ENCODE measurements around the gene ZNF865. TPM values are rescaled to one million over a fixed set of nuclear protein-coding genes. Genes with fewer than 3 reads are reported as not detected.

The ZNF865 gene
- total and polyA plus RNA-seq, 2 of the 4 experiments (the other 2 are of a cell fraction), result under 0.01 to 4.6 TPM

GRCh38 chr19:55615543-55616394 lies 10.3 kb downstream of the ZNF865 start (continued):
- TF ChIP-seq CTCF (conservative IDR thresholded peaks at IDR 0.05; ENCODE audit: low read depth, low read length), result no peak

GRCh38 chr19:55616395-55616875 lies 11.0 kb downstream of the ZNF865 start:
- Histone ChIP-seq H3K18ac (ENCODE audit: low read depth, low read length) (no peak overlapping the region), H3K4ac (ENCODE audit: low read depth, low read length) (no peak overlapping the region), H3K4me2 (ENCODE audit: low read depth, low read length) (no peak overlapping the region), H2BK20ac (ENCODE audit: low read depth, low read length) (no peak overlapping the region), H2AK9ac (replicated peaks; ENCODE audit: low read depth, low read length, poor library complexity) (no peak overlapping the region), H4K8ac (ENCODE audit: low read depth in 2 of 2, low read length in 2 of 2) (no peak overlapping the region), H3K4me1 (ENCODE audit: control insufficient read depth, insufficient read depth, low read length) (peaks cover 13% of the 10 kb centered on the region), H2BK5ac (ENCODE audit: low read depth, low read length, poor library complexity, severe bottlenecking) (no peak overlapping the region), H2AK5ac (ENCODE audit: low read depth, low read length) (no peak overlapping the region), H3K4me3 (ENCODE audit: insufficient read depth, low read depth, low read length) (no peak overlapping the region), H3K9me3 (ENCODE audit: control insufficient read depth, insufficient read depth, low read length) (no peaks in the 10 kb centered on the region), H4K91ac (ENCODE audit: insufficient read depth, low read depth, low read length) (no peak overlapping the region), H3K23ac (ENCODE audit: low read depth, low read length) (no peak overlapping the region), H2BK120ac (ENCODE audit: low read depth, low read length) (no peak overlapping the region), H3K9me1 (ENCODE audit: insufficient read depth, low read length) (peaks cover 20% of the 10 kb centered on the region), H3K9ac (ENCODE audit: low read depth, low read length) (no peak overlapping the region), H3K36me3 (ENCODE audit: control insufficient read depth, insufficient read depth, low read length) (peaks cover 40% of the 10 kb centered on the region), H3K56ac (ENCODE audit: extremely low read depth, insufficient read depth, low read length) (no peak overlapping the region), H2BK15ac (ENCODE audit: low read depth, low read length) (no peak overlapping the region), H4K20me1 (ENCODE audit: insufficient read depth, low read length) (peaks cover 35% of the 10 kb centered on the region), H3K79me1 (ENCODE audit: low read depth in 1 of 2, low read length in 2 of 2) (peaks cover 21 to 50% of the 10 kb centered on the region in 2 experiments), H3K14ac (replicated peaks; ENCODE audit: low read depth, low read length) (no peak overlapping the region), H3K27ac (ENCODE audit: insufficient read depth, low read length) (no peak overlapping the region), H2AFZ (replicated peaks; ENCODE audit: low read length, poor library complexity) (peak overlapping the region; percentile 58), H4K5ac (ENCODE audit: low read depth, low read length) (no peak overlapping the region), H3K27me3 (ENCODE audit: control insufficient read depth, insufficient read depth, low read length) (no peaks in the 10 kb centered on the region)
- intact Hi-C loops (cut with micrococcal nuclease) (no loop called here), dilution Hi-C loops (cut with HindIII; ENCODE audit: low sequenced_read_pairs, unreplicated experiment) (no loop called here), in situ Hi-C loops (cut with MboI; ENCODE audit: low sequenced_read_pairs) (no loop called here)
- ATAC-seq (ENCODE audit: low read depth) (no peak), DNase-seq (no peak)
- WGBS, 2 experiments (ENCODE audit: extremely low coverage in 2 of 2, insufficient read length in 1 of 2), result 97% methylated on average over 30 of the region's 38 CpGs; no CpG with 5 or more reads in 1 of the 2 experiments
- CTCF ChIA-PET, result no interaction called here
- POLR2A ChIA-PET (ENCODE audit: unreplicated experiment), result no interaction called here
- BruUV-seq (replicated peaks), result no TSS peak
- TF ChIP-seq BHLHE40 (IDR thresholded peaks at IDR 0.05; ENCODE audit: low read depth, low read length) (no peak), NFE2L2 (IDR thresholded peaks at IDR 0.05; ENCODE audit: low read depth, low read length) (no peak), RFX5 (IDR thresholded peaks at IDR 0.05; ENCODE audit: low read depth, low read length) (no peak), RCOR1 (IDR thresholded peaks at IDR 0.05; ENCODE audit: insufficient replicate concordance, low read length) (no peak), RAD21 (IDR thresholded peaks at IDR 0.05; ENCODE audit: low read length) (no peak), MAFK (IDR thresholded peaks at IDR 0.05; ENCODE audit: low read depth, low read length) (no peak), MAZ (IDR thresholded peaks at IDR 0.05; ENCODE audit: borderline replicate concordance, low read depth, low read length) (no peak), CTCF (conservative IDR thresholded peaks at IDR 0.05; ENCODE audit: low read depth, low read length) (no peak)

All from IMR-90 (cell line).